Lower lobe of right lung (tissue), 2 donors: Measurements from ENCODE around the gene XYLT1. TPM values are rescaled to one million over a fixed set of nuclear protein-coding genes. Genes with fewer than 3 reads are reported as not detected.

Experiments
- ATAC-seq, 2 donors: fragments of 200-7000 bp; cut with Tn5 transposase; one replicate each; pipeline ENCODE4 v1.9.1; 2020 to 2022; ENCODE audit warnings: mild to moderate bottlenecking in 2 of 2, moderate library complexity in 2 of 2
- DNase-seq: peaks from one replicate; pipeline ENCODE4 v3.0.0-alpha.2; 2020
- H3K27ac ChIP-seq: fragments of 200-600 bp; one replicate; pipeline ENCODE4 v1.8.0; 2022
- H3K27me3 ChIP-seq: fragments of 200-600 bp; one replicate; pipeline ENCODE4 v1.8.0; 2022; ENCODE audit warnings: low read depth
- H3K36me3 ChIP-seq: fragments of 200-600 bp; one replicate; pipeline ENCODE4 v1.8.0; 2022; ENCODE audit warnings: mild to moderate bottlenecking
- H3K4me1 ChIP-seq: fragments of 200-600 bp; one replicate; pipeline ENCODE4 v1.8.0; 2022
- H3K4me3 ChIP-seq: fragments of 200-600 bp; one replicate; pipeline ENCODE4 v1.8.0; 2022; ENCODE audit warnings: mild to moderate bottlenecking
- H3K9me3 ChIP-seq: fragments of 200-600 bp; one replicate; pipeline ENCODE4 v1.8.0; 2022
- CTCF ChIP-seq: fragments of 200-600 bp; IDR thresholded peaks from one replicate; pipeline ENCODE4 v1.8.0; 2022; ENCODE audit warnings: antibody characterized with exemption, mild to moderate bottlenecking
- intact Hi-C: fragments of 100-400 bp; cut with DNase I; formaldehyde crosslinking; loops from one replicate; pipeline ENCODE4 v1.11.0; 2022
- total RNA-seq: library from RNA; stranded (reverse); fragmentation: NEBNext Ultra II Directional; extraction: Animal tissue kit (Norgen Biotek cat#: 25700); gene quantifications from one replicate; pipeline ENCODE4 v1.2.1, GENCODE V29; 2021
- donor health status: DM: no; HTN: yes; CAD: no; lungs with severe emphysema.

Gene XYLT1
- total RNA-seq, 1 donor from 2014 or later: 9.0 TPM

DNA sequence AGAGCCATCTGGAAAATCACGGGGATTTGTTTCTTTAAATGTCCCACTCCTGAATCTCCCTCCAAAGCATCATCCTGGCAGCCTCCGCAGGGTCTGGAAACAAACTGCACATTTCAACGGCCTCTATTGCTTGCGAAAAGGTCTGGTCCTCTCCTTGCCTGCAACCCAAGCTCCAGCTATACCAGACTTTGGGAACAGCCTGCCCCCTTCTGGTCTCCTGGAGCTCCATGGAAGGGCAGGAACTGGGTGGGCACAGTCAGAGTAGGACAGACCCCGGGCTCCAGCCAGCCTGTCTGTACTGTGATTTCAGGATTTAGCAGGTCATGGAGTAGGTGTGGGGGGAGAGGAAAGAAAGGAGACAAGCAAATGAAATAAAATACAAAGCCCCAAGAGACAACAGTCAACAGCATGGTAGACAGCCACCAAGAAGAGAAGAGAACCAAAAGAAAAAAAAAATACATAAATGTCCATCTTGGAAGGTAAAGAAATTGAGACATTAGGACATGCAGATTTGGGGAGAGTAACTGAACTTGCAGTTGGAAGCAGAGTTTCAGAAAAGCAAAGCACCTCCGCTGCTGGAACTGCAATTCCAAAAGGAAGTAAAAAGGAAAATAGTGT lies 2.7 kb downstream of the XYLT1 start:
- DNase-seq (no peak), ATAC-seq (peak; percentile 63)
- H3K4me3 ChIP-seq: peak overlapping the region; percentile 68
- no peaks in the 10 kb centered on the region for H3K36me3 ChIP-seq
- H3K27ac ChIP-seq: no peak overlapping the region
- no peaks in the 10 kb centered on the region for H3K9me3 ChIP-seq
- H3K27me3 ChIP-seq: peaks cover 9% of the 10 kb centered on the region
- intact Hi-C loops: no loop called here
- peak; percentile 70 for TF ChIP-seq CTCF
- H3K4me1 ChIP-seq: peaks cover 35% of the 10 kb centered on the region

- peaks cover 35% of the 10 kb centered on the region for H3K4me1 ChIP-seq
- no peak overlapping the region for H3K4me3 ChIP-seq
- intact Hi-C loops: no loop called here
- TF ChIP-seq CTCF: no peak
- no peaks in the 10 kb centered on the region for H3K9me3 ChIP-seq
- no peak for ATAC-seq
- DNase-seq: no peak
- H3K27ac ChIP-seq: no peak overlapping the region
- peaks cover 9% of the 10 kb centered on the region for H3K27me3 ChIP-seq
- H3K36me3 ChIP-seq: no peaks in the 10 kb centered on the region
These were observed 3.9 kb downstream of the XYLT1 start for GRCh38 chr16:17466876-17467275.

- no peak for ATAC-seq
These were observed 5.3 kb downstream of the XYLT1 start for GRCh38 chr16:17465460-17465859.

GRCh38 chr16:17463335-17463734 lies 7.4 kb downstream of the XYLT1 start:
- no peak overlapping the region for H3K27ac ChIP-seq
- no peak for TF ChIP-seq CTCF
- no peaks in the 10 kb centered on the region for H3K27me3 ChIP-seq
- ATAC-seq: no peak
- no peak overlapping the region for H3K4me3 ChIP-seq
- H3K36me3 ChIP-seq: no peaks in the 10 kb centered on the region
- peaks cover 12% of the 10 kb centered on the region for H3K4me1 ChIP-seq
- intact Hi-C loops: no loop called here
- no peak for DNase-seq
- H3K9me3 ChIP-seq: no peaks in the 10 kb centered on the region

More at GRCh38 chr16:17465460-17465859, 5.3 kb downstream of the XYLT1 start:
- intact Hi-C loops: no loop called here
- H3K27me3 ChIP-seq: peaks cover 9% of the 10 kb centered on the region
- H3K9me3 ChIP-seq: no peaks in the 10 kb centered on the region
- TF ChIP-seq CTCF: no peak
- H3K4me3 ChIP-seq: no peak overlapping the region
- no peak for DNase-seq
- no peaks in the 10 kb centered on the region for H3K36me3 ChIP-seq
- H3K27ac ChIP-seq: no peak overlapping the region
- H3K4me1 ChIP-seq: peaks cover 30% of the 10 kb centered on the region

DNA sequence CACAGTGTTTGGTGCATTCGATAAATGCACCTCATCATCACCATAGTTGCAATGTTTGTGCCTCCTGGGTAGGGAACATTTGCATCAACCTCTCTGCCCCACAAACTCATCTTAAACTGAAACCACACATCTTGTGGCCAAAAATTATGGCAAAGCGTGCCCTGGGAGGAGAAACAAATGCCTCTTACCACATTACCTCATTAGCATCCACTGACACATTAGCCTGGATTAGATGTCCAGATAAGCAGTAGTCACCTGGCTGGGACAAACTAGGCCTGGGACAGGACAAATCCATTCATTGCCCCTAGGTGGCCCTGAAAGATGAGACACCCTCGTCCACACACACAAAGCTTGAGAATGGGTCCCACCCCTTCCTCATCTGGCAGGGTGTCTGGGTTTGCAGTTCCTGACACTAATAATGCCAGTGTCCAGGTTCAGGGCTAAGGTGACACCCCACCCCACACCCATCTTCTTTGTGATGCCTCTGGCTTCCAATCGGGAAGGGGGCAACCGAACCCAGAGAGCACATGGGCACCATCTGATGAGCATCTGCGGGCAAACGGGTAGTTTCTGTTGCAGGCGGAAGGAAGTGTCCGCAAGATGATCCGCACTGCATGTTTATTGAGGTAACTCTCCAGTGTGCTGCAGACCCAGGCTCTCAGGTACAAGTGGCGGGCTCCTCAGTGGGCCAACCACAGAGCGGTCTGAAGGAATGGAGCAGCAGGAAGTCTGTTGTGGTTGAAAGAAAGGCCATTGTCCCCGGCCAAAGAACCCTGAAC lies 8.6 kb downstream of the XYLT1 start:
- Histone ChIP-seq H3K4me3 (no peak overlapping the region), H3K27me3 (no peaks in the 10 kb centered on the region), H3K27ac (no peak overlapping the region), H3K4me1 (peaks cover under 1% of the 10 kb centered on the region), H3K36me3 (no peaks in the 10 kb centered on the region), H3K9me3 (no peaks in the 10 kb centered on the region)
- intact Hi-C loops: no loop called here
- no peak for TF ChIP-seq CTCF
- ATAC-seq: peak in 1 of 2 donors; percentile 50
- no peak for DNase-seq
